ENCODE data around the gene SUPT4H1. TPM values are rescaled to one million over a fixed set of nuclear protein-coding genes. Genes with fewer than 3 reads are reported as not detected.

SUPT4H1 gene
- total RNA-seq, 1 experiment from 2014 or later, result 109 TPM

DNA sequence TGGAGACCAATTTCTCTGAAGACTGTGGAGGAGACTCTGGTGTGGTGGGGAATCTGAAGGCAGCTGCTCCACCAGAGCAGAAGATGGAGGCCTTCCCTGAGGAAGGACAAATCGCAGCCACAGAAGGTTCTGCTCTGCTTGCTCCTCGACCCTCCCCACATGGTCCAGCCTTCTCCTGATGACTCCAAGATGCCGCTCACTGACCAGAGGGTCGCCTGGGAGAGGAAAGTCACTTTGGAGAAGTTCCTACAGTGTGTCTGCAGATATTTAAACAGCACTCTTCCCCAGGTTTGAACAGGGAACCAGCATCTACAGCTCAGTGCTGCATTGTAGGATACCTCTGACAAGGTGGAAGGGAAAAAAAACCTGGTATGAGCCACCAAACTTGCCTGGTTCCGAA lies 21.0 kb upstream of the SUPT4H1 start:
- H3K27me3 Mint-ChIP-seq (ENCODE audit: low read depth), result no peaks in the 10 kb centered on the region; the same call in 1 of the 2 replicates
- no peak overlapping the region for H3K14ac ChIP-seq (ENCODE audit: insufficient read depth, low read length)
- no peak for DNase-seq
- H3K79me1 ChIP-seq (ENCODE audit: insufficient read depth, low read depth, low read length, poor library complexity, severe bottlenecking), result no peaks in the 10 kb centered on the region
- no peak overlapping the region for H2BK20ac ChIP-seq (ENCODE audit: low read depth, low read length, poor library complexity, severe bottlenecking)
- H2AFZ ChIP-seq (ENCODE audit: low read length), result no peak overlapping the region
- peaks cover 27 to 29% of the 10 kb centered on the region in 2 experiments for H3K4me1 Mint-ChIP-seq
- no peaks in the 10 kb centered on the region for H3K27me3 ChIP-seq (ENCODE audit: insufficient read depth, low read length)
- H4K20me1 ChIP-seq (ENCODE audit: control insufficient read depth, insufficient read depth, insufficient read length), result no peaks in the 10 kb centered on the region
- no peak overlapping the region for H3K4me3 Mint-ChIP-seq
- H3K27ac Mint-ChIP-seq, result no peak overlapping the region
- H2BK12ac ChIP-seq (ENCODE audit: insufficient read length, low read depth, low read length), result no peak overlapping the region
- H2BK15ac ChIP-seq (ENCODE audit: low read depth, low read length), result no peak overlapping the region
- no peaks in the 10 kb centered on the region for H3K36me3 Mint-ChIP-seq (ENCODE audit: insufficient read depth in 1 of 3, low read depth in 3 of 3)
- H4K91ac ChIP-seq (ENCODE audit: insufficient read length, low read depth, low read length), result no peak overlapping the region
- no peaks in the 10 kb centered on the region for H3K9me3 ChIP-seq (ENCODE audit: control insufficient read depth, low read depth, low read length)
- no peak overlapping the region for H3K56ac ChIP-seq (ENCODE audit: insufficient read length, low read depth, low read length)
- no peak overlapping the region for H3K27ac ChIP-seq (ENCODE audit: insufficient read length, low read depth, low read length)
- no peak overlapping the region for H3K4me2 ChIP-seq (ENCODE audit: insufficient read depth, insufficient read length, low read length)
- no peaks in the 10 kb centered on the region for H3K79me2 ChIP-seq (ENCODE audit: insufficient read depth, low read length)
- H2BK5ac ChIP-seq (ENCODE audit: insufficient read length, low read length), result no peak overlapping the region
- no CpG with 5 or more reads among the region's 5 CpGs for WGBS (ENCODE audit: extremely low coverage, insufficient read length, low lambda C conversion rate)
- no peak overlapping the region for H2AK5ac ChIP-seq (ENCODE audit: insufficient read length, low read length)
- H3K9me3 Mint-ChIP-seq, result no peaks in the 10 kb centered on the region
- no peaks in the 10 kb centered on the region for H3K23me2 ChIP-seq (ENCODE audit: insufficient read length, low read depth, low read length, poor library complexity, severe bottlenecking)
- no peak overlapping the region for H3K18ac ChIP-seq (ENCODE audit: insufficient read length, low read depth, low read length)
- H3T11ph ChIP-seq (ENCODE audit: low read length), result no peak overlapping the region
- no peak overlapping the region for H3K9ac ChIP-seq (ENCODE audit: extremely low read depth, insufficient read length, low read length)
- no peak overlapping the region for H4K8ac ChIP-seq (replicated peaks; ENCODE audit: insufficient read length, low read depth, low read length)
- peaks cover 9% of the 10 kb centered on the region; the same call in 1 of the 2 replicates for H3K4me1 ChIP-seq (ENCODE audit: insufficient read depth, low read length)
- H4K5ac ChIP-seq (ENCODE audit: insufficient read length, low read depth, low read length), result no peak overlapping the region
- H2BK120ac ChIP-seq (ENCODE audit: low read depth, low read length, poor library complexity, severe bottlenecking), result no peak overlapping the region
- H3K4ac ChIP-seq (ENCODE audit: low read depth, low read length), result no peak overlapping the region
- TF ChIP-seq, protein P1, sequence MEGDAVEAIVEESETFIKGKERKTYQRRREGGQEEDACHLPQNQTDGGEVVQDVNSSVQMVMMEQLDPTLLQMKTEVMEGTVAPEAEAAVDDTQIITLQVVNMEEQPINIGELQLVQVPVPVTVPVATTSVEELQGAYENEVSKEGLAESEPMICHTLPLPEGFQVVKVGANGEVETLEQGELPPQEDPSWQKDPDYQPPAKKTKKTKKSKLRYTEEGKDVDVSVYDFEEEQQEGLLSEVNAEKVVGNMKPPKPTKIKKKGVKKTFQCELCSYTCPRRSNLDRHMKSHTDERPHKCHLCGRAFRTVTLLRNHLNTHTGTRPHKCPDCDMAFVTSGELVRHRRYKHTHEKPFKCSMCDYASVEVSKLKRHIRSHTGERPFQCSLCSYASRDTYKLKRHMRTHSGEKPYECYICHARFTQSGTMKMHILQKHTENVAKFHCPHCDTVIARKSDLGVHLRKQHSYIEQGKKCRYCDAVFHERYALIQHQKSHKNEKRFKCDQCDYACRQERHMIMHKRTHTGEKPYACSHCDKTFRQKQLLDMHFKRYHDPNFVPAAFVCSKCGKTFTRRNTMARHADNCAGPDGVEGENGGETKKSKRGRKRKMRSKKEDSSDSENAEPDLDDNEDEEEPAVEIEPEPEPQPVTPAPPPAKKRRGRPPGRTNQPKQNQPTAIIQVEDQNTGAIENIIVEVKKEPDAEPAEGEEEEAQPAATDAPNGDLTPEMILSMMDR (conservative IDR thresholded peaks at IDR 0.05), result no peak
- H3K23ac ChIP-seq (ENCODE audit: insufficient read length, low read depth, low read length), result no peak overlapping the region

All from H9 (cell line).